HL-60/S4 treated with phorbol 12-myristate 13-acetate at 8.2 ng/mL for 4 days and 3 days (cell line): ENCODE measurements around the gene FOCAD.

ENCODE experiments used
- in situ Hi-C: fragments of 300-500 bp; cut with MboI; formaldehyde crosslinking; loops from 2 replicates; pipeline ENCODE4 v1.15.0; 2022; ENCODE audit warnings: low sequenced_read_pairs

FOCAD gene

GRCh38 chr9:20865347-20865746 lies 181.3 kb downstream of the FOCAD start:
- in situ Hi-C loops, result no loop called here

- in situ Hi-C loops, result no loop called here
Observed at GRCh38 chr9:20870115-20870514, 186.1 kb downstream of the FOCAD start.

- in situ Hi-C loops, result no loop called here
Observed at GRCh38 chr9:20872340-20872977, 188.4 kb downstream of the FOCAD start.

- in situ Hi-C loops, result no loop called here
Observed at GRCh38 chr9:20873240-20873865, 189.3 kb downstream of the FOCAD start.

GRCh38 chr9:20880271-20880670 lies 196.2 kb downstream of the FOCAD start:
- in situ Hi-C loops, result no loop called here

GRCh38 chr9:20880675-20881074 lies 196.6 kb downstream of the FOCAD start:
- in situ Hi-C loops, result no loop called here

GRCh38 chr9:20884985-20885593 lies 201.0 kb downstream of the FOCAD start:
- in situ Hi-C loops, result no loop called here

GRCh38 chr9:20898885-20899554 lies 215.0 kb downstream of the FOCAD start:
- in situ Hi-C loops, result no loop called here

GRCh38 chr9:20903212-20903611 lies 219.2 kb downstream of the FOCAD start:
- in situ Hi-C loops, result no loop called here

GRCh38 chr9:20904995-20905394 lies 220.9 kb downstream of the FOCAD start:
- in situ Hi-C loops, result no loop called here

GRCh38 chr9:20906326-20906725 lies 222.3 kb downstream of the FOCAD start:
- in situ Hi-C loops, result no loop called here

GRCh38 chr9:20908461-20908860 lies 224.4 kb downstream of the FOCAD start:
- in situ Hi-C loops, result no loop called here

- in situ Hi-C loops, result no loop called here
Observed at GRCh38 chr9:20914556-20914955, 230.5 kb downstream of the FOCAD start.

- in situ Hi-C loops, result no loop called here
Observed at GRCh38 chr9:20921362-20921761, 237.3 kb downstream of the FOCAD start.

- in situ Hi-C loops, result no loop called here
Observed at GRCh38 chr9:20925256-20926045, 241.4 kb downstream of the FOCAD start.

- in situ Hi-C loops, result no loop called here
Observed at GRCh38 chr9:20929276-20929675, 245.2 kb downstream of the FOCAD start.

- in situ Hi-C loops, result no loop called here
Observed at GRCh38 chr9:20930836-20931235, 246.8 kb downstream of the FOCAD start.

GRCh38 chr9:20940447-20941173 lies 256.6 kb downstream of the FOCAD start:
- in situ Hi-C loops, result no loop called here

GRCh38 chr9:20941174-20941690 lies 257.2 kb downstream of the FOCAD start:
- in situ Hi-C loops, result no loop called here

- in situ Hi-C loops, result no loop called here
Observed at GRCh38 chr9:20944507-20944906, 260.4 kb downstream of the FOCAD start.
